ENCODE results near the gene KIF13A. TPM values are rescaled to one million over a fixed set of nuclear protein-coding genes. Genes with fewer than 3 reads are reported as not detected.

KIF13A gene
- total and polyA plus RNA-seq, 10 of the 15 experiments (the other 5 are each of a cell fraction or from before 2014, with no cell fraction given) = 0.02 to 0.26 (median 0.13) TPM; not detected in 2

GRCh38 chr6:17881085-17881858 is 106.2 kb downstream of the KIF13A start:
- Histone ChIP-seq H3K4me2 (ENCODE audit: control insufficient read depth, insufficient read depth) (no peak overlapping the region), H3K36me3 (ENCODE audit: control insufficient read depth in 2 of 2, insufficient read depth in 2 of 2, low read length in 1 of 2) (no peaks in the 10 kb centered on the region), H3K27me3 (replicated peaks in 1 of 2; ENCODE audit: control insufficient read depth in 2 of 2, insufficient read depth in 2 of 2, low read length in 1 of 2) (no peaks in the 10 kb centered on the region; a peak in 1 of 4 replicates), H4K20me1 (ENCODE audit: control insufficient read depth, insufficient read depth) (no peaks in the 10 kb centered on the region), H2AFZ (ENCODE audit: control insufficient read depth, low read depth, low read length) (no peak overlapping the region), H3K4me3 (no peak overlapping the region), H3K9ac (ENCODE audit: control insufficient read depth, insufficient read depth, low read length) (no peak overlapping the region), H3K4me1 (ENCODE audit: control insufficient read depth, insufficient read depth, low read length) (peaks cover 18% of the 10 kb centered on the region), H3K9me3 (replicated peaks; ENCODE audit: control insufficient read depth, insufficient read depth, low read length) (no peaks in the 10 kb centered on the region; the same call in 2 of the 3 replicates), H3K79me2 (ENCODE audit: control insufficient read depth, insufficient read depth, low read length) (no peaks in the 10 kb centered on the region), H3K27ac (ENCODE audit: control insufficient read depth, insufficient read depth) (no peak overlapping the region)
- no peak for FAIRE-seq
- ChIA-PET CTCF (interaction anchor here (0.6 to 1.0 kb wide), 3 partner anchors 24 to 299 kb away, joined by 3 to 4 read pairs (median 3); no protein-coding TSS in a partner anchor), SMC1A (ENCODE audit: uncharacterized antibody, unreplicated experiment) (interaction anchor here (0.6 kb wide), 1 partner anchor 126 kb away, joined by 3 read pairs; no protein-coding TSS in a partner anchor), POLR2A (no interaction called here), RAD21 (ENCODE audit: unreplicated experiment) (no interaction called here)
- in situ Hi-C loops (cut with MboI) = no loop called here
- TF ChIP-seq ATF3 (IDR thresholded peaks at IDR 0.05; ENCODE audit: borderline replicate concordance, extremely low read depth, low read depth, low read length) (no peak), EGR1 (IDR thresholded peaks at IDR 0.05; ENCODE audit: borderline replicate concordance in 1 of 2, low read depth in 2 of 2, low read length in 2 of 2) (no peak), IRF5 (IDR thresholded peaks at IDR 0.05; ENCODE audit: borderline replicate concordance) (no peak), SPI1 (IDR thresholded peaks at IDR 0.05; ENCODE audit: borderline replicate concordance, insufficient read depth, low read depth, low read length) (no peak), POLR2AphosphoS2 (IDR thresholded peaks at IDR 0.05; ENCODE audit: low read depth, low read length) (no peak), KLF5 (IDR thresholded peaks at IDR 0.05; ENCODE audit: partially characterized antibody) (no peak), ZBTB4 (CRISPR knock-in tag; IDR thresholded peaks at IDR 0.05) (no peak), TARDBP (IDR thresholded peaks at IDR 0.05; ENCODE audit: borderline replicate concordance) (no peak), SUZ12 (IDR thresholded peaks at IDR 0.05; ENCODE audit: unreplicated experiment) (no peak), PKNOX1 (IDR thresholded peaks at IDR 0.05) (no peak), E4F1 (IDR thresholded peaks at IDR 0.05; ENCODE audit: borderline replicate concordance, partially characterized antibody) (no peak)
- intact Hi-C loops (cut with micrococcal nuclease; ENCODE audit: unreplicated experiment) = loop anchor here (5.0 kb wide), 1 partner anchor 106 kb away; the partner anchor contains the start of gene KIF13A
- DNase-seq (ENCODE audit: low read depth, low spot score) = no peak
- no TSS peak for BruUV-seq (replicated peaks)
- ATAC-seq = no peak
- 90% methylated on average over 9 of the region's 11 CpGs for WGBS (ENCODE audit: insufficient coverage, insufficient replicate concordance, low lambda C conversion rate, missing lambda C conversion rate)

Data from GM12878 (cell line).